Adrenal gland (tissue), 5 donors: ENCODE data around the gene SPATS2.

ENCODE experiments used
- CTCF ChIP-seq, 6 experiments: fragments of 450-650 bp in 4 of 6; fragments of 200-600 bp in 2 of 6; sonication (generic) in 1 of 6; IDR thresholded peaks; 1 replicate in 5 of 6; 2 replicates in 1 of 6; pipeline versions ENCODE4 v1.5.1 to v1.8.0; 2016 to 2021; ENCODE audit warnings: antibody characterized with exemption in 6 of 6, mild to moderate bottlenecking in 2 of 6, moderate library complexity in 1 of 6
- POLR2A ChIP-seq, 2 donors: fragments of 450-650 bp; IDR thresholded peaks; one replicate each; pipeline ENCODE4 v1.6.1; 2017; ENCODE audit warnings: antibody characterized with exemption in 2 of 2, mild to moderate bottlenecking in 2 of 2, moderate library complexity in 1 of 2
- donor health status: DM: no; HTN: no; CAD: no.

- no peak for TF ChIP-seq CTCF (IDR thresholded peaks at IDR 0.05)
- TF ChIP-seq POLR2A (IDR thresholded peaks at IDR 0.05), result no peak
Measured at GRCh38 chr12:49482095-49483051, 115.1 kb downstream of the SPATS2 start.
